ENCODE data around the gene ABITRAM. TPM values are rescaled to one million over a fixed set of nuclear protein-coding genes. Genes with fewer than 3 reads are reported as not detected.

The ABITRAM gene
- total and polyA plus RNA-seq, 2 of the 13 experiments (the other 11 are each of a cell fraction or from before 2014, with no cell fraction given) = 10.2 to 21.6 TPM

- TF ChIP-seq, protein P1, sequence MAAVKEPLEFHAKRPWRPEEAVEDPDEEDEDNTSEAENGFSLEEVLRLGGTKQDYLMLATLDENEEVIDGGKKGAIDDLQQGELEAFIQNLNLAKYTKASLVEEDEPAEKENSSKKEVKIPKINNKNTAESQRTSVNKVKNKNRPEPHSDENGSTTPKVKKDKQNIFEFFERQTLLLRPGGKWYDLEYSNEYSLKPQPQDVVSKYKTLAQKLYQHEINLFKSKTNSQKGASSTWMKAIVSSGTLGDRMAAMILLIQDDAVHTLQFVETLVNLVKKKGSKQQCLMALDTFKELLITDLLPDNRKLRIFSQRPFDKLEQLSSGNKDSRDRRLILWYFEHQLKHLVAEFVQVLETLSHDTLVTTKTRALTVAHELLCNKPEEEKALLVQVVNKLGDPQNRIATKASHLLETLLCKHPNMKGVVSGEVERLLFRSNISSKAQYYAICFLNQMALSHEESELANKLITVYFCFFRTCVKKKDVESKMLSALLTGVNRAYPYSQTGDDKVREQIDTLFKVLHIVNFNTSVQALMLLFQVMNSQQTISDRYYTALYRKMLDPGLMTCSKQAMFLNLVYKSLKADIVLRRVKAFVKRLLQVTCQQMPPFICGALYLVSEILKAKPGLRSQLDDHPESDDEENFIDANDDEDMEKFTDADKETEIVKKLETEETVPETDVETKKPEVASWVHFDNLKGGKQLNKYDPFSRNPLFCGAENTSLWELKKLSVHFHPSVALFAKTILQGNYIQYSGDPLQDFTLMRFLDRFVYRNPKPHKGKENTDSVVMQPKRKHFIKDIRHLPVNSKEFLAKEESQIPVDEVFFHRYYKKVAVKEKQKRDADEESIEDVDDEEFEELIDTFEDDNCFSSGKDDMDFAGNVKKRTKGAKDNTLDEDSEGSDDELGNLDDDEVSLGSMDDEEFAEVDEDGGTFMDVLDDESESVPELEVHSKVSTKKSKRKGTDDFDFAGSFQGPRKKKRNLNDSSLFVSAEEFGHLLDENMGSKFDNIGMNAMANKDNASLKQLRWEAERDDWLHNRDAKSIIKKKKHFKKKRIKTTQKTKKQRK (IDR thresholded peaks at IDR 0.05; ENCODE audit: low read length) = no peak
- TF ChIP-seq TFDP2 (CRISPR knock-in tag; IDR thresholded peaks at IDR 0.05) (peak; percentile 68), SRF (IDR thresholded peaks at IDR 0.05; ENCODE audit: low read depth, low read length) (0 out of 2 replicates have a peak, but pooled peaks have one; percentile 58), SIX4 (CRISPR knock-in tag; IDR thresholded peaks at IDR 0.05) (peak; percentile 89), ASH2L (IDR thresholded peaks at IDR 0.05; ENCODE audit: insufficient read length, low read depth, low read length) (peak; percentile 89), ELF4 (CRISPR knock-in tag; IDR thresholded peaks at IDR 0.05; ENCODE audit: borderline replicate concordance) (0 out of 2 replicates have a peak, but pooled peaks have one; percentile 54), RAD51 (IDR thresholded peaks at IDR 0.05; ENCODE audit: borderline replicate concordance) (no peak), FOXO4 (CRISPR knock-in tag; conservative IDR thresholded peaks at IDR 0.05) (no peak), RBAK (CRISPR knock-in tag; IDR thresholded peaks at IDR 0.05) (no peak), FOXK2 (IDR thresholded peaks at IDR 0.05) (0 out of 2 replicates have a peak, but pooled peaks have one; percentile 52), ZNF7 (CRISPR knock-in tag; IDR thresholded peaks at IDR 0.05) (no peak), AGO1 (IDR thresholded peaks at IDR 0.05; ENCODE audit: low read depth, low read length, poor library complexity, severe bottlenecking) (no peak), CBX1 (IDR thresholded peaks at IDR 0.05; ENCODE audit: low read depth) (peak; percentile 54), PHF21A (CRISPR knock-in tag; IDR thresholded peaks at IDR 0.05) (peak; percentile 96), ZGPAT (CRISPR knock-in tag; IDR thresholded peaks at IDR 0.05) (peak; percentile 98), IKZF1 (IDR thresholded peaks at IDR 0.05) (no peak), ZNF691 (CRISPR knock-in tag; IDR thresholded peaks at IDR 0.05; ENCODE audit: borderline replicate concordance, low read depth) (peak; percentile 84; the same call in 1 of the 2 replicates), ZNF225 (CRISPR knock-in tag; IDR thresholded peaks at IDR 0.05) (no peak; the same call in 1 of the 2 replicates)
- TF ChIP-seq, protein P2, sequence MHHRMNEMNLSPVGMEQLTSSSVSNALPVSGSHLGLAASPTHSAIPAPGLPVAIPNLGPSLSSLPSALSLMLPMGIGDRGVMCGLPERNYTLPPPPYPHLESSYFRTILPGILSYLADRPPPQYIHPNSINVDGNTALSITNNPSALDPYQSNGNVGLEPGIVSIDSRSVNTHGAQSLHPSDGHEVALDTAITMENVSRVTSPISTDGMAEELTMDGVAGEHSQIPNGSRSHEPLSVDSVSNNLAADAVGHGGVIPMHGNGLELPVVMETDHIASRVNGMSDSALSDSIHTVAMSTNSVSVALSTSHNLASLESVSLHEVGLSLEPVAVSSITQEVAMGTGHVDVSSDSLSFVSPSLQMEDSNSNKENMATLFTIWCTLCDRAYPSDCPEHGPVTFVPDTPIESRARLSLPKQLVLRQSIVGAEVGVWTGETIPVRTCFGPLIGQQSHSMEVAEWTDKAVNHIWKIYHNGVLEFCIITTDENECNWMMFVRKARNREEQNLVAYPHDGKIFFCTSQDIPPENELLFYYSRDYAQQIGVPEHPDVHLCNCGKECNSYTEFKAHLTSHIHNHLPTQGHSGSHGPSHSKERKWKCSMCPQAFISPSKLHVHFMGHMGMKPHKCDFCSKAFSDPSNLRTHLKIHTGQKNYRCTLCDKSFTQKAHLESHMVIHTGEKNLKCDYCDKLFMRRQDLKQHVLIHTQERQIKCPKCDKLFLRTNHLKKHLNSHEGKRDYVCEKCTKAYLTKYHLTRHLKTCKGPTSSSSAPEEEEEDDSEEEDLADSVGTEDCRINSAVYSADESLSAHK (CRISPR knock-in tag; IDR thresholded peaks at IDR 0.05; ENCODE audit: borderline replicate concordance) = no peak
Observed at GRCh38 chr9:108885643-108886348, 48.4 kb upstream of the ABITRAM start (continued).
